Measurements from ENCODE around the gene TMEM269.

TMEM269 gene

DNA sequence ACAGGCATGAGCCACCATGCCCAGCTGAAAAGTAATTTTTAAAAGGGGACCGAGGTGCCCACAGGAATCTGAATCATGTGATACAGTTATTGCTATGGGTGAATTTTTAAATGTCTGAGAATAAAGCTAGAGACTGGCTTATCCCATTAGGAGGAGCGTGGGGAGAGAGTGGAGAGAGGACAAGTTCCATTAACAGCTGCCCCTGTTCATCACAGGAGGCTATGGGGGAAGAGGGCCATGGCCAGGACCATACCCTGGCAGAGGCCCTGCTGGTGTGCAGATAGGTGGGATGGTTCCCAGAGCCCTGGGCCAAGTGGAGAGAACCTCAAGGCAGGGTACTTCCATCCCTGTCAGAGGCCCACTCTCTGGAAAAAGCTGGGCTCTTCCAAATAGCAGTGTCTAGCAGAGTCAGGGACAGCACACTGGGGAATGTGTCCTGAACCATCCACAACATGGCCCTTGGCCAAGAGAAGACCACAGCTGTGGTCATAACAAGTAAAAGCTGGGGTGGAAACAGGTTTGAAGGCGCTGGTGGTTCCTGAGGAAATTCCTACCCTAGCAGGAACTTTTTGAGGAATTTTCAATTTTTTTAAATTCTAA is 48.0 kb downstream of the TMEM269 start:
- TF ChIP-seq, protein P1, sequence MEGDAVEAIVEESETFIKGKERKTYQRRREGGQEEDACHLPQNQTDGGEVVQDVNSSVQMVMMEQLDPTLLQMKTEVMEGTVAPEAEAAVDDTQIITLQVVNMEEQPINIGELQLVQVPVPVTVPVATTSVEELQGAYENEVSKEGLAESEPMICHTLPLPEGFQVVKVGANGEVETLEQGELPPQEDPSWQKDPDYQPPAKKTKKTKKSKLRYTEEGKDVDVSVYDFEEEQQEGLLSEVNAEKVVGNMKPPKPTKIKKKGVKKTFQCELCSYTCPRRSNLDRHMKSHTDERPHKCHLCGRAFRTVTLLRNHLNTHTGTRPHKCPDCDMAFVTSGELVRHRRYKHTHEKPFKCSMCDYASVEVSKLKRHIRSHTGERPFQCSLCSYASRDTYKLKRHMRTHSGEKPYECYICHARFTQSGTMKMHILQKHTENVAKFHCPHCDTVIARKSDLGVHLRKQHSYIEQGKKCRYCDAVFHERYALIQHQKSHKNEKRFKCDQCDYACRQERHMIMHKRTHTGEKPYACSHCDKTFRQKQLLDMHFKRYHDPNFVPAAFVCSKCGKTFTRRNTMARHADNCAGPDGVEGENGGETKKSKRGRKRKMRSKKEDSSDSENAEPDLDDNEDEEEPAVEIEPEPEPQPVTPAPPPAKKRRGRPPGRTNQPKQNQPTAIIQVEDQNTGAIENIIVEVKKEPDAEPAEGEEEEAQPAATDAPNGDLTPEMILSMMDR (IDR thresholded peaks at IDR 0.05; ENCODE audit: unreplicated experiment in 3 of 3), result no peak
- no peak overlapping the region for H3K4me3 Mint-ChIP-seq
- H3K27me3 Mint-ChIP-seq (ENCODE audit: low read depth), result no peaks in the 10 kb centered on the region

GRCh38 chr1:42833981-42834380 is 49.2 kb downstream of the TMEM269 start:
- Mint-ChIP-seq H3K27ac (no peak overlapping the region), H3K27me3 (ENCODE audit: low read depth) (no peaks in the 10 kb centered on the region), H3K4me1 (peaks cover 5% of the 10 kb centered on the region), H3K9me3 (no peaks in the 10 kb centered on the region), H3K36me3 (ENCODE audit: low read depth) (no peaks in the 10 kb centered on the region), H3K4me3 (no peak overlapping the region)
- TF ChIP-seq, protein P1 (IDR thresholded peaks at IDR 0.05; ENCODE audit: unreplicated experiment in 3 of 3), result no peak

More for the DNA sequence above, 48.0 kb downstream of the TMEM269 start:
- peaks cover 5% of the 10 kb centered on the region for H3K4me1 Mint-ChIP-seq
- no peaks in the 10 kb centered on the region for H3K36me3 Mint-ChIP-seq (ENCODE audit: low read depth)
- H3K9me3 Mint-ChIP-seq, result no peaks in the 10 kb centered on the region
- H3K27ac Mint-ChIP-seq, result no peak overlapping the region

DNA sequence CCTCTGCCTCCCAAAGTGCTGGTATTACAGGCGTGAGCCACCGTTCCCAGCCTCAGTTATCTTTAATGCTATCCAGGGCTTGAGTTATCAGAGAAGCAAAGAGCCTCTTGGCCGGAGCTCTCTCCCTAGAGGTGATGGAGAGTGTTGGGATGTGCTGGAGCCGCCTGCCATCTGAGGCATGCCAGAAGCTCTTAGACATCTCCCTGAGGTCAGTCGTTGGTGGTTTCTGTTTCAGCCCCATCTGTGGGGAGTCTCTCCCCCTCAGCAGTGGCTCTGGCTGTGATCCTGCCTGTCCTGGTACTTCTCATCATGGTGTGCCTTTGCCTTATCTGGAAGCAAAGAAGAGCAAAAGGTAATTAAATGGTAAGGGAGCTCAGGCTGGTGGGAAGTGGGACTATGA is 50.0 kb downstream of the TMEM269 start:
- Mint-ChIP-seq H3K4me3 (no peak overlapping the region), H3K27me3 (ENCODE audit: low read depth) (no peaks in the 10 kb centered on the region), H3K36me3 (ENCODE audit: low read depth) (no peaks in the 10 kb centered on the region), H3K9me3 (no peaks in the 10 kb centered on the region), H3K27ac (no peak overlapping the region), H3K4me1 (peaks cover 5% of the 10 kb centered on the region)
- TF ChIP-seq, protein P1 (IDR thresholded peaks at IDR 0.05; ENCODE audit: unreplicated experiment in 3 of 3), result no peak

DNA sequence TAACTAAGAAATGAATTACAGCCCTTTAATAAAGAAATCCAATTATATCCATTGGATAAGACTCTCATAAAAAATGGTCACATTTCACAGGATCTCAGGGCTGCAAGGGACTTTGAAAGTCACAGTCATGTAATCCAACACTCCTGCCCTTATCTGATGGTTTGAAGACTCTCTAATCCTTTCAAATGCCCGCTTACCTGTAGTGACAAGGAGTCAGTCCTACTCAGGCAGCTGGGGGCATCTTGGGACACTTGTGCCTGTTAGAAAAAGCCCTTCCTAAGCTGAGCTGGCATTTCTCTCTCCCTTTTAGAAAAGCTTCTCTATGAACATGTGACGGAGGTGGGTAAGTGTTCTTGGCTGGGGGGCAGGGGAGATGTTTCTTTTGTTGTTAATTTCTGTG is 50.6 kb downstream of the TMEM269 start:
- peaks cover 6% of the 10 kb centered on the region for H3K36me3 Mint-ChIP-seq (ENCODE audit: low read depth)
- no peak overlapping the region for H3K27ac Mint-ChIP-seq
- H3K9me3 Mint-ChIP-seq, result no peaks in the 10 kb centered on the region
- no peak overlapping the region for H3K4me3 Mint-ChIP-seq
- H3K27me3 Mint-ChIP-seq (ENCODE audit: low read depth), result no peaks in the 10 kb centered on the region
- TF ChIP-seq, protein P1 (IDR thresholded peaks at IDR 0.05; ENCODE audit: unreplicated experiment in 3 of 3), result no peak
- H3K4me1 Mint-ChIP-seq, result peaks cover 5% of the 10 kb centered on the region

GRCh38 chr1:42837709-42838108 is 52.9 kb downstream of the TMEM269 start:
- Mint-ChIP-seq H3K4me3 (no peak overlapping the region), H3K27me3 (ENCODE audit: low read depth) (no peaks in the 10 kb centered on the region), H3K36me3 (ENCODE audit: low read depth) (peaks cover 7% of the 10 kb centered on the region), H3K4me1 (peaks cover 2% of the 10 kb centered on the region), H3K27ac (no peak overlapping the region), H3K9me3 (no peaks in the 10 kb centered on the region)
- TF ChIP-seq, protein P1 (IDR thresholded peaks at IDR 0.05; ENCODE audit: unreplicated experiment in 3 of 3), result no peak

DNA sequence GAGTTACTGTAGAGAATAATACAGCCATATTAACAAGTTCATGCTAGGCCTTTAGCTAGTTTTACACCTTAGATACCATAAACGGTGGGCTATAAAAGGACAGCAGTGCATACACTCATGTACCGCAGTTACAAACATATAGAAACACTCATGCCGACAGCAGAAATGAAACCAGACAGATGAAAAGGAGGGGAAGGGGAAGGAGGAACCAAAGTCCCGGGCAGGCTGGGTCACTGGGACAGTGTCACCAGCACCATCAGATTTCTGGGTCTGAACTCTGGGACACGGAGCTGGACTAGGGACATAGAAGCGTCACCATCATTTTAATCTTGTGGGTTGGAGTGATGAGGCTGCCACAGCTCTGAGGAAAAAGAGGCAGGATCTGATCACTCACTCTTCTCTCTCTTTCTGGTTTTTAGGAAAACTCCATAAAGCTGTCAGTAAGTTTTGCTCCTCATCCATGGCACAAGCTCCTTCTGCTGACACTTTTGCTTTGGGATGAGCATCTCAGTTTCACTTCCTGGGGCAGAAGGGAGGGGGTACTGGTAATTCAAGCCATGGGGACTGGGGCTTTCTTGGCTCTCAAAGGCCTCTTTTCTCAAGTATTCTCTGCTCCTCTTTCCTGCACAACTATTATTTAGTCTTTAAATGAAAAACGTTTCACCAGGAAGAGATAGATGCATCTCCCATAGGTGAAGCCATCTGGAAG is 53.8 kb downstream of the TMEM269 start:
- Mint-ChIP-seq H3K27me3 (ENCODE audit: low read depth) (no peaks in the 10 kb centered on the region), H3K36me3 (ENCODE audit: low read depth) (peaks cover 16% of the 10 kb centered on the region), H3K9me3 (no peaks in the 10 kb centered on the region), H3K4me3 (no peak overlapping the region), H3K4me1 (no peaks in the 10 kb centered on the region), H3K27ac (no peak overlapping the region)
- TF ChIP-seq, protein P1 (IDR thresholded peaks at IDR 0.05; ENCODE audit: unreplicated experiment in 3 of 3), result no peak

All from nephron (organoid).